Activated CD8-positive, alpha-beta memory T cell treated with anti-CD3 and anti-CD28 coated beads, Interleukin-2, amount 50 U/mL, for 1 hour (primary cell): ENCODE measurements around the gene RAB11FIP4.

Source experiments
- DNase-seq: peaks from one replicate; pipeline ENCODE4 v3.0.0-alpha.2; 2020; ENCODE audit errors: extremely low read depth

The RAB11FIP4 gene

GRCh38 chr17:31544186-31544585 lies 152.7 kb downstream of the RAB11FIP4 start:
- DNase-seq = no peak

GRCh38 chr17:31546650-31547049 lies 155.2 kb downstream of the RAB11FIP4 start:
- DNase-seq = no peak

- DNase-seq = no peak
These were observed 157.2 kb downstream of the RAB11FIP4 start for GRCh38 chr17:31548709-31549108.

- no peak for DNase-seq
These were observed 157.6 kb downstream of the RAB11FIP4 start for GRCh38 chr17:31549121-31549524.

- peak; percentile 56 for DNase-seq
These were observed 158.3 kb downstream of the RAB11FIP4 start for GRCh38 chr17:31549525-31550388.

GRCh38 chr17:31550389-31551056 lies 159.0 kb downstream of the RAB11FIP4 start:
- DNase-seq = no peak

GRCh38 chr17:31552568-31552967 lies 161.1 kb downstream of the RAB11FIP4 start:
- no peak for DNase-seq

GRCh38 chr17:31553506-31553905 lies 162.0 kb downstream of the RAB11FIP4 start:
- no peak for DNase-seq

- no peak for DNase-seq
These were observed 163.5 kb downstream of the RAB11FIP4 start for GRCh38 chr17:31554930-31555329.

- DNase-seq = no peak
These were observed 165.6 kb downstream of the RAB11FIP4 start for GRCh38 chr17:31556969-31557645.

- DNase-seq = no peak
These were observed 167.5 kb downstream of the RAB11FIP4 start for GRCh38 chr17:31558748-31559583.

GRCh38 chr17:31559584-31560501 lies 168.4 kb downstream of the RAB11FIP4 start:
- DNase-seq = no peak

- DNase-seq = no peak
These were observed 169.3 kb downstream of the RAB11FIP4 start for GRCh38 chr17:31560616-31561235.

- no peak for DNase-seq
These were observed 170.2 kb downstream of the RAB11FIP4 start for GRCh38 chr17:31561469-31562375.

- DNase-seq = no peak
These were observed 170.9 kb downstream of the RAB11FIP4 start for GRCh38 chr17:31562376-31562840.

GRCh38 chr17:31564291-31564690 lies 172.8 kb downstream of the RAB11FIP4 start:
- DNase-seq = no peak

- no peak for DNase-seq
These were observed 173.4 kb downstream of the RAB11FIP4 start for GRCh38 chr17:31564883-31565301.

- DNase-seq = no peak
These were observed 174.2 kb downstream of the RAB11FIP4 start for GRCh38 chr17:31565652-31566051.
